Transverse colon (tissue), 4 donors: ENCODE data around the gene TBL1XR1. TPM values are rescaled to one million over a fixed set of nuclear protein-coding genes. Genes with fewer than 3 reads are reported as not detected.
A peak's percentile ranks its signal among the peaks of the same experiment; 100 is the strongest.
"Not testable (repeated sequence)": the region's sequence is repeated elsewhere in the genome, so short reads cannot be mapped to it uniquely, and the experiment has no call there.

ENCODE experiments used
- DNase-seq: peaks from one replicate; pipeline ENCODE4 v3.0.0-alpha.2; 2019
- H3K27ac ChIP-seq, 4 donors: fragments of 200-600 bp; sonication (generic); 2 replicates each; pipeline ENCODE4 v1.5.1; 2016 to 2018; ENCODE audit warnings: inconsistent platforms in 4 of 4
- H3K27me3 ChIP-seq: fragments of 200-600 bp; sonication (generic); 2 replicates; pipeline ENCODE4 v1.5.1; 2017; ENCODE audit warnings: inconsistent platforms
- H3K36me3 ChIP-seq, 4 donors: fragments of 200-600 bp; sonication (generic); 2 replicates each; pipeline ENCODE4 v1.5.1; 2017 to 2019; ENCODE audit warnings: inconsistent platforms in 4 of 4
- H3K4me1 ChIP-seq, 4 donors: fragments of 200-600 bp; sonication (generic); 2 replicates each; pipeline ENCODE4 v1.5.1; 2017 to 2020; ENCODE audit warnings: inconsistent platforms in 4 of 4
- H3K4me3 ChIP-seq, 4 donors: fragments of 200-600 bp; sonication (generic); 1 replicate in 1 of 4; 2 replicates in 3 of 4; pipeline versions ENCODE4 v1.5.1 to v1.6.1; 2017 to 2019; ENCODE audit warnings: inconsistent platforms in 4 of 4
- H3K9me3 ChIP-seq, 2 donors: fragments of 200-600 bp; sonication (generic); 2 replicates each; pipeline ENCODE4 v1.5.1; 2017 to 2019; ENCODE audit warnings: inconsistent platforms in 2 of 2
- EP300 ChIP-seq: sonication (generic); formaldehyde crosslinking; IDR thresholded peaks from one replicate; pipeline ENCODE4 v1.6.1; 2017; ENCODE audit warnings: antibody characterized with exemption, low read depth
- POLR2A ChIP-seq: fragments of 450-650 bp; IDR thresholded peaks from one replicate; pipeline ENCODE4 v1.6.1; 2016; ENCODE audit warnings: antibody characterized with exemption, mild to moderate bottlenecking, moderate library complexity
- POLR2AphosphoS5 ChIP-seq, 3 donors: sonication (generic); formaldehyde crosslinking; IDR thresholded peaks; one replicate each; pipeline ENCODE4 v1.6.1; 2016; ENCODE audit warnings: antibody characterized with exemption in 3 of 3
- WGBS, 2 donors: methylation state at CpG; one replicate each; pipeline ENCODE4 v1.1.5; 2018; ENCODE audit warnings: low coverage in 1 of 2; 5-methylcytosine and 5-hydroxymethylcytosine counted together
- in situ Hi-C, 4 donors: fragments of 200-750 bp; cut with MboI; loops; one replicate each; pipeline versions ENCODE4 v1.15.0 to v1.15.1; 2017; ENCODE audit warnings: low sequenced_read_pairs in 3 of 4, low pct_ligation_motif_present in 1 of 4, low pct_unique_long_range_greater_than_20kb in 1 of 4
- intact Hi-C: fragments of 100-400 bp; cut with DNase I; formaldehyde crosslinking; loops from one replicate; pipeline ENCODE4 v1.15.1; 2023; ENCODE audit warnings: low total_unique reads
- total RNA-seq, 4 donors: library from RNA; depleted of rRNA; stranded (reverse); fragments of >200 nt; gene quantifications; one replicate each; pipeline ENCODE4 v1.1.0, GENCODE V29; 2016
- TF ChIP-seq, protein P1 (sequence below), 5 experiments: fragments of 200-600 bp in 3 of 5; fragments of 450-650 bp in 2 of 5; sonication (generic) in 3 of 5; IDR thresholded peaks; 1 replicate in 2 of 5; 2 replicates in 3 of 5; pipeline ENCODE4 v1.5.1; 2016 to 2017; ENCODE audit warnings: antibody characterized with exemption in 5 of 5, inconsistent platforms in 3 of 5, mild to moderate bottlenecking in 2 of 5, moderate library complexity in 1 of 5

The TBL1XR1 gene
- total RNA-seq, 4 donors from 2014 or later, result 39.4 to 131 (median 68.1) TPM

DNA sequence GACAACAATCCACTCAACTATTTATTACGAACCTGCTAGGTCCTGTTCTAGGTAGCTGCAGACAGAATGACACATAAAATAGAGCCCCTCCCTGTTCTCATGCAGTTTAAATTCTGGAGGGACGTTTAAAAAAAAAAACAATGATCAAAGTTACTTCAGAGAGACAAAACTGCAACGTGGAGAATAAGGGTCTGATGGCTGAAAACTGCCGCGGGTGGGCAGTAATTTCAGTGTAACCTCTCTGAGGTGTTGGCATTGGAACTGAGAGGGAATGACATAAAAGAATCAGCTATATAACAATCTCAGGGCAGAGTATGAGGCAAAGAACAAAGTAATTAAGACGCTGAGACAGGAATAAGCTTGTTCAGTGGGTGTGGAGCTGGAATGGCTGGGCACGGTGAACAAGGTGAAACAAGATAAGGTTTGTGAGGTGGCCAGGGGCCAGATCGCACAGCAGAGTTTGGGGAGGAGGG is 19.5 kb downstream of the TBL1XR1 start:
- H3K9me3 ChIP-seq, result no peaks in the 10 kb centered on the region
- in situ Hi-C loops, result loop anchor here in 1 of 4 donors (25.0 kb wide), 2 partner anchors 115 to 185 kb away; no protein-coding TSS in a partner anchor
- no peaks in the 10 kb centered on the region for H3K27me3 ChIP-seq
- peak; percentile 74 for DNase-seq
- H3K36me3 ChIP-seq, result no peaks in the 10 kb centered on the region
- 43 to 49% methylated on average over 8 of the region's 8 CpGs for WGBS, 2 donors
- intact Hi-C loops, result no loop called here
- H3K27ac ChIP-seq, result peak overlapping the region; percentile 66 to 84 (median 79)
- no peak for TF ChIP-seq EP300
- TF ChIP-seq POLR2A, result peak; percentile 40
- TF ChIP-seq, protein P1, sequence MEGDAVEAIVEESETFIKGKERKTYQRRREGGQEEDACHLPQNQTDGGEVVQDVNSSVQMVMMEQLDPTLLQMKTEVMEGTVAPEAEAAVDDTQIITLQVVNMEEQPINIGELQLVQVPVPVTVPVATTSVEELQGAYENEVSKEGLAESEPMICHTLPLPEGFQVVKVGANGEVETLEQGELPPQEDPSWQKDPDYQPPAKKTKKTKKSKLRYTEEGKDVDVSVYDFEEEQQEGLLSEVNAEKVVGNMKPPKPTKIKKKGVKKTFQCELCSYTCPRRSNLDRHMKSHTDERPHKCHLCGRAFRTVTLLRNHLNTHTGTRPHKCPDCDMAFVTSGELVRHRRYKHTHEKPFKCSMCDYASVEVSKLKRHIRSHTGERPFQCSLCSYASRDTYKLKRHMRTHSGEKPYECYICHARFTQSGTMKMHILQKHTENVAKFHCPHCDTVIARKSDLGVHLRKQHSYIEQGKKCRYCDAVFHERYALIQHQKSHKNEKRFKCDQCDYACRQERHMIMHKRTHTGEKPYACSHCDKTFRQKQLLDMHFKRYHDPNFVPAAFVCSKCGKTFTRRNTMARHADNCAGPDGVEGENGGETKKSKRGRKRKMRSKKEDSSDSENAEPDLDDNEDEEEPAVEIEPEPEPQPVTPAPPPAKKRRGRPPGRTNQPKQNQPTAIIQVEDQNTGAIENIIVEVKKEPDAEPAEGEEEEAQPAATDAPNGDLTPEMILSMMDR (IDR thresholded peaks at IDR 0.05), result no peak
- TF ChIP-seq POLR2AphosphoS5 (IDR thresholded peaks at IDR 0.05), result peak in 2 of 3 donors; percentile 45 to 78
- peak overlapping the region in 2 of 4 donors; percentile 4 to 11 for H3K4me3 ChIP-seq
- H3K4me1 ChIP-seq, result peaks cover 10 to 66% (median 40%) of the 10 kb centered on the region in 4 donors

DNA sequence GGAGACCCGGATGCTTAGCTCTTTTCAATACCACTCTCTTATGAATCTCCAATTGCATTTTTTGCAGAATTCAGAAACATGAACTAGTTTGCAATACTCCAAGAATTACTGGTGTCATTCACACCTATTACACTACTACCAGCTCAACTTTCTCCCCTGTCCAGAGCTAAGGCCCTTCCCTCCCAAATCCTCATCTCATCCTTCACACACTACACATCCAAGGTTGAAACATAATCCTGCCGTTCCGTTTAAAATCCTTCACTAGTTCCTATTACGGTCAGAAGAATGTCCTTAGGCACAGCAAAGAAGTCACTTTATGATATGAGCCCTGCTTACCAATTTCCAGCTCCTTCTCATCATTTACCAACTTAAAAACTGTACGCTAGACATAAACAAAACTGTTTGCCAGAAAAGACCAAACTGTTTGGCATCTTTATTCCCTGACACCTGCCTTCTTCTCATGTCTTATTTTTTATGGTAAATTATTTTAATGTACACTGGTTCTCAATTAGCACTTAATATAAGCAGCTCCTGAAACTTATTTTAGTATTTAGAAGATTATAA is 22.6 kb downstream of the TBL1XR1 start:
- TF ChIP-seq POLR2AphosphoS5 (IDR thresholded peaks at IDR 0.05) (no peak), EP300 (no peak), POLR2A (no peak)
- TF ChIP-seq, protein P1 (IDR thresholded peaks at IDR 0.05), result no peak
- Histone ChIP-seq H3K9me3 (no peaks in the 10 kb centered on the region), H3K4me3 (no peak overlapping the region), H3K27me3 (no peaks in the 10 kb centered on the region), H3K4me1 (peaks cover 16 to 63% (median 39%) of the 10 kb centered on the region in 4 donors), H3K27ac (peak overlapping the region in 1 of 4 donors; percentile 0), H3K36me3 (no peaks in the 10 kb centered on the region)
- in situ Hi-C loops, result loop anchor here in 1 of 4 donors (25.0 kb wide), 2 partner anchors 112 to 188 kb away; no protein-coding TSS in a partner anchor
- DNase-seq, result no peak
- 54 to 64% methylated on average over 5 of the region's 5 CpGs for WGBS, 2 donors
- intact Hi-C loops, result no loop called here

DNA sequence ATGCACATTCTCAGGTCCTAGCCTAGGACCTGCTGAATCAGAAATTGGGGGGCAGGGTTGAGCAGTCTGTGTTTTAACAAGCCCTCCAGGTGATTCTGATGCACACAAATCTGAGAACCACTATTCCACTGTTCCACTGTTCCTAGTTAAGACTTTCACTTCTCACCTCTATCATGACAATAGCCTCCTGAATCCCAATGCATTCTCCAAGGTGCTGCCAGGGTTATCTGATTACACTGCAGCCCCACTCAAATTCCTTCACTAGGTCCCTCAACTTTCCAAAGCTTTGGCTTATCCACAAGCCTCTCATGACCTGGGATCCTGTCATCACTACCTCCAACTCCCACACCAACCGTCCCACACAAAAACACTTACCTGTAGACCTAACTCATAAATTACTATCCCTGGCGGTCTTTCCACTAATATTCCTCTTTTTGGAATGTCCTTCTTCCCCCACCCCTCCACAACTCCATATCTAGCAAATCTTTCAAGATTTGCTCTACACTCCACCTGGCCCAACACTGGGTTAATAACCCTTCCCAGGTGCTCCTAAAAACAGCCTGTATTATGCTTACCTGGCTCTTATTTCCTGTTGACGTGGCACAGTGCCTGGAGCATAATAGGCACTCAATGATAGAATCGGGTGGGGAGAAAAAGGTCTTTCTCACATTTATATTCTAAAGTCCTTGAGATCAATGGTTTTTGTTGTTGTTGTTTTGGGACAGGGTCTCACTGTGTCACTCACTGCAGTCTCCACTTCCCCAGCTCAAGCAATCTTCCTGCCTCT is 27.2 kb downstream of the TBL1XR1 start:
- WGBS, 2 donors, result 70 to 73% methylated on average over 3 to 4 of the region's 4 CpGs
- Histone ChIP-seq H3K9me3 (no peaks in the 10 kb centered on the region), H3K36me3 (no peaks in the 10 kb centered on the region), H3K4me1 (peaks cover 14 to 43% (median 22%) of the 10 kb centered on the region in 4 donors), H3K27ac (peak overlapping the region in 2 of 4 donors; percentile 5 to 13), H3K4me3 (no peak overlapping the region), H3K27me3 (no peaks in the 10 kb centered on the region)
- intact Hi-C loops (no loop called here), in situ Hi-C loops (no loop called here)
- DNase-seq, result no peak
- TF ChIP-seq POLR2AphosphoS5 (IDR thresholded peaks at IDR 0.05), result no peak
- no peak for TF ChIP-seq EP300

DNA sequence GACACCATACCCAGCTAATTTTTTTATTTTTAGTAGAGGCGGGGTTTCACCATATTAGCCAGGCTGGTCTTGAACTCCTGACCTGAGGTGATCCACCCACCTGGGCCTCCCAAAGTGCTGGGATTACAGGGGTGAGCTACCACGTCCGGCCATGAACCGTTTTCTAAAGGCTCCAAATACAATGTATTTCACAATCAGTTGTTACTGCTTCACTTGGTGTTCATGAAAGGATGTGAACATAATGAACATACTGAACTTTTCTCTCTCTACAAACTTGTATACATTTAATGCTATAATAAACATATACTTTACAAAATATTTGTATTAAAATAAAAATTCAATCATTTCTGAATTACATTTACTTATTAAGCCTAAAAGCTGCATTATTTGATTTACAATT is 28.9 kb downstream of the TBL1XR1 start:
- TF ChIP-seq EP300, result no peak
- in situ Hi-C loops (no loop called here), intact Hi-C loops (no loop called here)
- no peak for DNase-seq
- Histone ChIP-seq H3K27me3 (no peaks in the 10 kb centered on the region), H3K36me3 (no peaks in the 10 kb centered on the region), H3K4me1 (peaks cover 9 to 38% (median 23%) of the 10 kb centered on the region in 4 donors), H3K27ac (no peak overlapping the region), H3K4me3 (no peak overlapping the region), H3K9me3 (no peaks in the 10 kb centered on the region)
- WGBS, 2 donors, result 85 to 97% methylated on average over 4 of the region's 4 CpGs

DNA sequence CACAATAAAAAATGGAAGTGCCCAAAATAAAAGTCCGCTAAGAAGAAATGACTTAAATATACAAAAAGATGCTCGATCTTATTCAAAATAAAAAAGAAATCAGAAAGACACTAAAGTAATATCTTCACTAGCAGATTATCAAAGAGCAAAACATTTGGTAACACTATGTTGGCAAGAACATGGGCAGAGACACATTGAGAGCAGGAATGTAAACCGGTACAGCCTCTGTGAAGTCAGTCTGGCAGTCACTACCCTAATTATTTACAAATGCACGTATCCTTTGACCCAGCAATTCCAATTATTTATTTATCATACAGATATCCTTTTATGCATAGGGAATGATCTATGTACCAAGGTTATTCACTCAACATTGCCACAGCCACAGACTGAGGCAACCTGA is 34.5 kb downstream of the TBL1XR1 start:
- intact Hi-C loops (no loop called here), in situ Hi-C loops (no loop called here)
- TF ChIP-seq POLR2AphosphoS5 (IDR thresholded peaks at IDR 0.05), result no peak
- TF ChIP-seq POLR2A, result no peak
- TF ChIP-seq, protein P1 (IDR thresholded peaks at IDR 0.05), result no peak
- no peak for TF ChIP-seq EP300
- Histone ChIP-seq H3K27ac (peak overlapping the region in 2 of 4 donors; percentile 0 to 51), H3K4me3 (no peak overlapping the region), H3K36me3 (no peaks in the 10 kb centered on the region), H3K4me1 (peaks cover 5 to 55% (median 23%) of the 10 kb centered on the region in 4 donors), H3K27me3 (no peaks in the 10 kb centered on the region), H3K9me3 (no peaks in the 10 kb centered on the region)
- 42 to 50% methylated on average over 4 of the region's 4 CpGs for WGBS, 2 donors
- no peak for DNase-seq

DNA sequence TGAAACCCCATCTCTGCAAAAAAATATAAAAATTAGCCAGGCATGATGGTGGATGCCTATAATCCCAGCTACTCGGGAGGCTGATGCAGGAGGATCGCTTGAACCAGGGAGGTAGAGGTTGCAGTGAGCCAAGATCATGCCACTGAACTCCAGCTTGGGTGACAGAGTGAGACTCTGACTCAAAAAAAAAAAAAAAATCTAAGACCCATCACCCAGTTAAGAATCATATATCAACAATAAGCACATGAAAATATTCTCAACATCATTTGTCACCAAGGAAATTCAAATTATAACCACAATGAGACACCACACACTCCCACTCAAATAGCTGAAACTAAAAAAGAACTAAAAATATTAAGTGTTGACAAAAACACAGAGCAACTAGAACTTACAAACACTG is 35.7 kb downstream of the TBL1XR1 start:
- H3K36me3 ChIP-seq, H3K9me3 ChIP-seq, H3K4me3 ChIP-seq, DNase-seq, H3K27me3 ChIP-seq, in situ Hi-C loops, intact Hi-C loops: not testable (repeated sequence)
- Histone ChIP-seq H3K4me1 (peaks cover 5 to 62% (median 28%) of the 10 kb centered on the region in 4 donors), H3K27ac (peak overlapping the region in 1 of 4 donors; percentile 23)
- WGBS, 2 donors, result 97 to 100% methylated on average over 2 of the region's 2 CpGs
